Ishikawa (cell line): ENCODE results near the gene MYLK.

Source experiments
- CEBPB ChIP-seq: IDR thresholded peaks from 2 replicates; pipeline ENCODE4 v1.6.1; 2012
- CREB1 ChIP-seq: IDR thresholded peaks from 2 replicates; pipeline ENCODE4 v1.6.1; 2012; ENCODE audit warnings: low read depth
- EGR1 ChIP-seq: IDR thresholded peaks from 2 replicates; pipeline ENCODE4 v1.6.1; 2012
- EP300 ChIP-seq: IDR thresholded peaks from 2 replicates; pipeline ENCODE4 v1.6.1; 2012; ENCODE audit warnings: borderline replicate concordance
- FOXM1 ChIP-seq: IDR thresholded peaks from 2 replicates; pipeline ENCODE4 v1.6.1; 2012; ENCODE audit warnings: low read depth, borderline replicate concordance
- NFIC ChIP-seq: IDR thresholded peaks from 2 replicates; pipeline ENCODE4 v1.6.1; 2012
- RAD21 ChIP-seq: IDR thresholded peaks from 2 replicates; pipeline ENCODE4 v1.6.1; 2012; ENCODE audit warnings: low read depth
- TAF1 ChIP-seq: IDR thresholded peaks from 2 replicates; pipeline ENCODE4 v1.6.1; 2012; ENCODE audit warnings: low read depth, mild to moderate bottlenecking
- TCF12 ChIP-seq: IDR thresholded peaks from 2 replicates; pipeline ENCODE4 v1.6.1; 2012; ENCODE audit warnings: low read depth
- TEAD4 ChIP-seq: IDR thresholded peaks from 2 replicates; pipeline ENCODE4 v1.6.1; 2012
- YY1 ChIP-seq: IDR thresholded peaks from 2 replicates; pipeline ENCODE4 v1.6.1; 2012; ENCODE audit warnings: low read depth
- ZBTB7A ChIP-seq: IDR thresholded peaks from 2 replicates; pipeline ENCODE4 v1.6.1; 2012; ENCODE audit warnings: low read depth
- TF ChIP-seq, protein P1 (sequence below): IDR thresholded peaks from 2 replicates; pipeline ENCODE4 v1.6.1; 2012
- TF ChIP-seq, protein P2 (sequence below): IDR thresholded peaks from 2 replicates; pipeline ENCODE4 v1.6.1; 2012
- TF ChIP-seq, protein P3 (sequence below): IDR thresholded peaks from 2 replicates; pipeline ENCODE4 v1.6.1; 2012; ENCODE audit warnings: low read depth, mild to moderate bottlenecking

The MYLK gene

DNA sequence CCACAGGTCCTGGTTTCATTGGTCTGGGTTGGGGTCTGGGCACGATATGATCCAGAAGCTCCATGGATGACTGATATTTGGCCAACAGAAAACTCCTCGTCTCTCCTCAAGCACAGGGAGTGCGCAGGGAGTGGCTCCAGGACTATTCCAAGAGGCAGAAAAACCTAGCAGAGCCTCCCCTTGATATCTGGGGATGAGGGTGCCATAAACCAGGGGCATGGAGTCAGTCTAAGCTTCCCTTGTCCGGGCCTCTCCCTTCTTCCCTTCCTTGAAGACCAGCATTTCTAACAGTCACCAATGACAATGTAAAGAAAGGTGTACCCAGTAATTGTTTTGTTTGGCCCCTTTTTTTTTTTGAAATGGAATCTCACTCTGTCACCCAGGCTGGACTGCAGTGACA is 199.9 kb downstream of the MYLK start:
- TF ChIP-seq CREB1 = no peak
- TF ChIP-seq TEAD4 = no peak
- TF ChIP-seq NFIC = no peak
- no peak for TF ChIP-seq EGR1
- TF ChIP-seq CEBPB = no peak
- TF ChIP-seq ZBTB7A = no peak
- TF ChIP-seq TCF12 = no peak
- TF ChIP-seq YY1 = no peak
- no peak for TF ChIP-seq TAF1
- TF ChIP-seq EP300 = no peak
- no peak for TF ChIP-seq FOXM1
- TF ChIP-seq, protein P1, sequence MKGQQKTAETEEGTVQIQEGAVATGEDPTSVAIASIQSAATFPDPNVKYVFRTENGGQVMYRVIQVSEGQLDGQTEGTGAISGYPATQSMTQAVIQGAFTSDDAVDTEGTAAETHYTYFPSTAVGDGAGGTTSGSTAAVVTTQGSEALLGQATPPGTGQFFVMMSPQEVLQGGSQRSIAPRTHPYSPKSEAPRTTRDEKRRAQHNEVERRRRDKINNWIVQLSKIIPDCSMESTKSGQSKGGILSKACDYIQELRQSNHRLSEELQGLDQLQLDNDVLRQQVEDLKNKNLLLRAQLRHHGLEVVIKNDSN = no peak
- TF ChIP-seq RAD21 = no peak
- TF ChIP-seq, protein P2, sequence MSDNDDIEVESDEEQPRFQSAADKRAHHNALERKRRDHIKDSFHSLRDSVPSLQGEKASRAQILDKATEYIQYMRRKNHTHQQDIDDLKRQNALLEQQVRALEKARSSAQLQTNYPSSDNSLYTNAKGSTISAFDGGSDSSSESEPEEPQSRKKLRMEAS = no peak

DNA sequence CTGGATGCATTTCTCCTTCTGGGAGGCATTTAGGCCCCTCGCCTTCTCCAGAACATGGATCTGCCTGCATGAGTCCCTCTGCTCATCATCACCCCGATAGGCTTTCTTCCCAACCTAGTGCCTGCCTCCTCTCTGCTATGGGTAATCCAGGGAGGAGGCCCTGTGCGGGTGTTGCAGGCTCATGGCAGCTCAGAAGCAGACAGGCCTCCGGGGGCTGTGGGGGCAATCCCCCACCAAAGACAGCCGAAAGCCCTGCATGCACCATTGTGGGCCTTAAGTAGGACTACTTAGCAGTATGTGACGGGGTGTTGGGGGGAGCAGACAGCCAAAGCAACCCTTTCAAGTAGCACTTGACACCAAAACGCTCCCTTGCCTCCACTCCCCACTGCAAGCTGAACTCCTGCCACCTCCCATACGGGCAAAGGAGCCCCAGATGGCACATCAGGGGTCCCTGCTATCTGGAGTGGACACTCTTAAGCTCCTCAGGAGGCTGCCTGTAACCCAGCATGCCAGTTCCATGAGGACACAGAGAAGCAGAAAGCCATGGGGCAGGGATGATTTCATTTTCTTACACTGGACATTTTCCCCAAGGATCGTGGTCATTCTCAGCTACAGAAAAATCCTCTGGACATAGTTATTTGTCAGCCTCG is 200.5 kb downstream of the MYLK start:
- TF ChIP-seq, protein P1 = no peak
- TF ChIP-seq ZBTB7A = no peak
- no peak for TF ChIP-seq YY1
- TF ChIP-seq NFIC = no peak
- TF ChIP-seq TEAD4 = no peak
- no peak for TF ChIP-seq CEBPB
- TF ChIP-seq FOXM1 = no peak
- no peak for TF ChIP-seq RAD21
- TF ChIP-seq, protein P2 = no peak
- TF ChIP-seq TCF12 = no peak
- no peak for TF ChIP-seq CREB1
- no peak for TF ChIP-seq TAF1
- TF ChIP-seq, protein P3, sequence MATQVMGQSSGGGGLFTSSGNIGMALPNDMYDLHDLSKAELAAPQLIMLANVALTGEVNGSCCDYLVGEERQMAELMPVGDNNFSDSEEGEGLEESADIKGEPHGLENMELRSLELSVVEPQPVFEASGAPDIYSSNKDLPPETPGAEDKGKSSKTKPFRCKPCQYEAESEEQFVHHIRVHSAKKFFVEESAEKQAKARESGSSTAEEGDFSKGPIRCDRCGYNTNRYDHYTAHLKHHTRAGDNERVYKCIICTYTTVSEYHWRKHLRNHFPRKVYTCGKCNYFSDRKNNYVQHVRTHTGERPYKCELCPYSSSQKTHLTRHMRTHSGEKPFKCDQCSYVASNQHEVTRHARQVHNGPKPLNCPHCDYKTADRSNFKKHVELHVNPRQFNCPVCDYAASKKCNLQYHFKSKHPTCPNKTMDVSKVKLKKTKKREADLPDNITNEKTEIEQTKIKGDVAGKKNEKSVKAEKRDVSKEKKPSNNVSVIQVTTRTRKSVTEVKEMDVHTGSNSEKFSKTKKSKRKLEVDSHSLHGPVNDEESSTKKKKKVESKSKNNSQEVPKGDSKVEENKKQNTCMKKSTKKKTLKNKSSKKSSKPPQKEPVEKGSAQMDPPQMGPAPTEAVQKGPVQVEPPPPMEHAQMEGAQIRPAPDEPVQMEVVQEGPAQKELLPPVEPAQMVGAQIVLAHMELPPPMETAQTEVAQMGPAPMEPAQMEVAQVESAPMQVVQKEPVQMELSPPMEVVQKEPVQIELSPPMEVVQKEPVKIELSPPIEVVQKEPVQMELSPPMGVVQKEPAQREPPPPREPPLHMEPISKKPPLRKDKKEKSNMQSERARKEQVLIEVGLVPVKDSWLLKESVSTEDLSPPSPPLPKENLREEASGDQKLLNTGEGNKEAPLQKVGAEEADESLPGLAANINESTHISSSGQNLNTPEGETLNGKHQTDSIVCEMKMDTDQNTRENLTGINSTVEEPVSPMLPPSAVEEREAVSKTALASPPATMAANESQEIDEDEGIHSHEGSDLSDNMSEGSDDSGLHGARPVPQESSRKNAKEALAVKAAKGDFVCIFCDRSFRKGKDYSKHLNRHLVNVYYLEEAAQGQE = no peak
- no peak for TF ChIP-seq EGR1

DNA sequence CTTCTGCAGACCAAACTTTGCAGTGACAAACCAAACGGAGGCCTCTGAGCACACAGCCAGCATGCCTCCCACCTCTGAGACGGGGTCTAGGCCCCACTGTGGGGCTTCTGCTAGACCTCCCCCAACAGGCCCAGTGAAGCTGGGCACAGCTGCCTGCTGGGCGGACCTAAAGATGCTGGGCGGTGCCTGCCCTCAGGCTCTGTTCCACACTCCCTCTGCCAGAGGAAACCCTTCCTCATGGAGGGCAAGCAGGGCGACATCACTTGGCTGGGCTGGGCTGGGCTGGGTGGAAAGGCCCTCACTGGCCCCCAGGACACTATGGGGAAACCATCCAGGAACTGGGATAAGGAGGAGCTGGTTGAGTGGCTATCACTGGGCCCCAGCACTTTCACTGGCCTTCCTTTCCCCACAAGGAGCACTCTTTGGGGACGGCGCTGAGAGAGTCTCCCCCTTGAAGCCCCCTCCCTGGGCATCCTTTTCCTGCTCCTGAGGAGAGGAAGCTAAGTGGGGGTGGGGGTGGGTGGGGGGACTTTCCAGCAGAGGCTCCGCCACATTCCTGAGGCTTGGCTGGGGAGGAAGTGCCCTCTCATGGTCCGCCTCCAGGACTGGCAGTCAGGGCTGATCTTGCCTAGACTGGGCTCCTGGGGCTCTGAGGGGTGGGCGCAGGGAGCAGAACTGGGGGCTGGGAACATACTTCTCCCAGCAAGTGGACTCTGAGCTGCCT is 201.2 kb downstream of the MYLK start:
- TF ChIP-seq EP300 = no peak
- TF ChIP-seq, protein P3 = no peak
- no peak for TF ChIP-seq RAD21
- no peak for TF ChIP-seq TEAD4
- TF ChIP-seq, protein P1 = no peak
- no peak for TF ChIP-seq CREB1
- TF ChIP-seq NFIC = no peak
- TF ChIP-seq ZBTB7A = no peak
- TF ChIP-seq CEBPB = no peak
- no peak for TF ChIP-seq EGR1

DNA sequence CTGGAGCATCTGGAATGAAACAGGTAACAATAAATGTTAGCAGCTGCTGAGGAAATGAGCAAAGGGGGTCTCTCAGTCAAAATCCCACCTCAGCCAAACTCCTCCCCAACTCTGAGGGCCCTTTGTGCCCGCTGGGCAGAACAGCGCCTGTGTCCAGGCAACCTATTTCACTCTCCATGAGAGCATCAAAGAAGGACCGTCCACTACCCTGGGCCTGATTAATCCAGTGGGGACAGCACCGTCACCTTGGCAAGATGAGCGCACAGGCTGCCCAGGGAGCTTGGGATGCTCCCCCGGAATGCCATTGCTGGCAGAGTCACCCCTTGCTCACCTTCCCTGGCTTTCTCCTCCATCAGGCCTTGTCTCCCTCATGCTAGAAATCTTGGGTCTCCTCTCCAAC is 201.8 kb downstream of the MYLK start:
- TF ChIP-seq TAF1 (no peak), YY1 (no peak), EGR1 (no peak), NFIC (no peak), EP300 (no peak), TCF12 (no peak), CREB1 (no peak), ZBTB7A (no peak), CEBPB (no peak), TEAD4 (no peak), FOXM1 (no peak), RAD21 (no peak)
- TF ChIP-seq, protein P2 = no peak
- TF ChIP-seq, protein P3 = no peak
- TF ChIP-seq, protein P1 = no peak
